Measurements from ENCODE around the gene PDXP. TPM values are rescaled to one million over a fixed set of nuclear protein-coding genes. Genes with fewer than 3 reads are reported as not detected.
A peak's percentile ranks its signal among the peaks of the same experiment; 100 is the strongest.

PDXP gene
- total RNA-seq, 2 experiments from 2014 or later, result 1.5 TPM

GRCh38 chr22:37617431-37617830 is 41.1 kb upstream of the PDXP start:
- Mint-ChIP-seq H3K4me3 (no peak overlapping the region), H3K4me1 (ENCODE audit: low read depth) (no peaks in the 10 kb centered on the region), H3K36me3 (ENCODE audit: low read depth) (peaks cover 55% of the 10 kb centered on the region), H3K27me3 (no peaks in the 10 kb centered on the region), H3K27ac (no peak overlapping the region), H3K9me3 (no peaks in the 10 kb centered on the region)
- H3K4me1 ChIP-seq (ENCODE audit: insufficient read depth, low read length), result peaks cover 2% of the 10 kb centered on the region
- ChIA-PET POLR2A (interaction anchor here (0.7 to 1.4 kb wide), 4 partner anchors 9 to 1473 kb away, joined by 3 to 8 read pairs (median 5); partner anchors contain the start of genes GGA1 and PDXP), CTCF (interaction anchor here (0.9 kb wide), 1 partner anchor 64 kb away, joined by 4 read pairs; no protein-coding TSS in a partner anchor)
- H3K9me3 ChIP-seq (ENCODE audit: control insufficient read depth in 1 of 2, insufficient read depth in 1 of 2, low read length in 2 of 2), result no peaks in the 10 kb centered on the region
- DNase-seq (no peak), ATAC-seq (ENCODE audit: poor library complexity) (no peak)
- TF ChIP-seq CTCF (IDR thresholded peaks at IDR 0.05), result no peak
- H3K4me3 ChIP-seq (ENCODE audit: low read length), result no peak overlapping the region
- no peaks in the 10 kb centered on the region for H3K27me3 ChIP-seq (ENCODE audit: control insufficient read depth in 1 of 2, insufficient read depth in 2 of 2, low read length in 2 of 2)
- peaks cover 69% of the 10 kb centered on the region for H3K36me3 ChIP-seq (ENCODE audit: insufficient read depth, low read length)
- intact Hi-C loops (cut with DNase I, micrococcal nuclease), result no loop called here
- H3K27ac ChIP-seq (ENCODE audit: low read depth in 1 of 2, low read length in 2 of 2), result no peak overlapping the region

GRCh38 chr22:37618072-37618656 is 40.4 kb upstream of the PDXP start:
- Mint-ChIP-seq H3K27ac (no peak overlapping the region), H3K9me3 (no peaks in the 10 kb centered on the region), H3K4me1 (ENCODE audit: low read depth) (no peaks in the 10 kb centered on the region), H3K4me3 (no peak overlapping the region), H3K36me3 (ENCODE audit: low read depth) (peaks cover 50% of the 10 kb centered on the region), H3K27me3 (no peaks in the 10 kb centered on the region)
- ChIA-PET CTCF (interaction anchor here (0.9 kb wide), 1 partner anchor 63 kb away, joined by 4 read pairs; no protein-coding TSS in a partner anchor), POLR2A (interaction anchor here (0.7 to 1.3 kb wide), 3 partner anchors 9 to 1472 kb away, joined by 3 to 6 read pairs (median 4); partner anchors contain the start of gene PDXP)
- H3K4me3 ChIP-seq (ENCODE audit: low read length), result no peak overlapping the region
- ATAC-seq (ENCODE audit: poor library complexity) (no peak), DNase-seq (peak in 1 of 14 experiments; percentile 20)
- peaks cover 74% of the 10 kb centered on the region for H3K36me3 ChIP-seq (ENCODE audit: insufficient read depth, low read length)
- H3K27ac ChIP-seq (ENCODE audit: low read depth in 1 of 2, low read length in 2 of 2), result no peak overlapping the region
- H3K9me3 ChIP-seq (ENCODE audit: control insufficient read depth in 1 of 2, insufficient read depth in 1 of 2, low read length in 2 of 2), result no peaks in the 10 kb centered on the region
- TF ChIP-seq CTCF (IDR thresholded peaks at IDR 0.05), result no peak
- intact Hi-C loops (cut with DNase I, micrococcal nuclease), result no loop called here
- H3K4me1 ChIP-seq (ENCODE audit: insufficient read depth, low read length), result peaks cover 3% of the 10 kb centered on the region
- no peaks in the 10 kb centered on the region for H3K27me3 ChIP-seq (ENCODE audit: control insufficient read depth in 1 of 2, insufficient read depth in 2 of 2, low read length in 2 of 2)

GRCh38 chr22:37618674-37619073 is 39.8 kb upstream of the PDXP start:
- POLR2A ChIA-PET, result interaction anchor here (1.3 to 1.9 kb wide), 3 partner anchors 8 to 59 kb away, joined by 4 to 6 read pairs (median 4); partner anchors contain the start of gene PDXP
- peaks cover 75% of the 10 kb centered on the region for H3K36me3 ChIP-seq (ENCODE audit: insufficient read depth, low read length)
- intact Hi-C loops (cut with DNase I, micrococcal nuclease), result no loop called here
- Mint-ChIP-seq H3K27me3 (no peaks in the 10 kb centered on the region), H3K27ac (no peak overlapping the region), H3K4me3 (no peak overlapping the region), H3K36me3 (ENCODE audit: low read depth) (peaks cover 52% of the 10 kb centered on the region), H3K4me1 (ENCODE audit: low read depth) (peaks cover 3% of the 10 kb centered on the region), H3K9me3 (no peaks in the 10 kb centered on the region)
- H3K27ac ChIP-seq (ENCODE audit: low read depth in 1 of 2, low read length in 2 of 2), result no peak overlapping the region
- no peaks in the 10 kb centered on the region for H3K27me3 ChIP-seq (ENCODE audit: control insufficient read depth in 1 of 2, insufficient read depth in 2 of 2, low read length in 2 of 2)
- no peak overlapping the region for H3K4me3 ChIP-seq (ENCODE audit: low read length)
- no peak for TF ChIP-seq CTCF (IDR thresholded peaks at IDR 0.05)
- ATAC-seq (ENCODE audit: poor library complexity) (no peak), DNase-seq (no peak)
- H3K4me1 ChIP-seq (ENCODE audit: insufficient read depth, low read length), result peaks cover 8% of the 10 kb centered on the region
- H3K9me3 ChIP-seq (ENCODE audit: control insufficient read depth in 1 of 2, insufficient read depth in 1 of 2, low read length in 2 of 2), result no peaks in the 10 kb centered on the region
- CTCF ChIA-PET, result interaction anchor here (1.8 kb wide), 1 partner anchor 25 kb away, joined by 6 read pairs; no protein-coding TSS in a partner anchor
